SK-N-SH treated with all-trans-retinoic acid at 6 μM for 48 hours (cell line): ENCODE data around the gene KIF17.

Experiments used
- ATAC-seq: fragments of 200-7000 bp; cut with Tn5 transposase; 3 replicates; pipeline ENCODE4 v1.9.1; 2020; ENCODE audit warnings: mild to moderate bottlenecking, moderate library complexity
- ARNTL ChIP-seq: fragments of 450-650 bp; formaldehyde crosslinking; IDR thresholded peaks from 2 replicates; pipeline ENCODE4 v1.5.0; 2020; ENCODE audit warnings: low read depth, mild to moderate bottlenecking, moderate library complexity, borderline replicate concordance
- BACH2 ChIP-seq: fragments of 250-450 bp; sonication (Bioruptor Pico); IDR thresholded peaks from 2 replicates; pipeline ENCODE4 v1.9.0; 2021; ENCODE audit warnings: mild to moderate bottlenecking, borderline replicate concordance
- CSDC2 ChIP-seq: fragments of 250-450 bp; sonication (Bioruptor Pico); IDR thresholded peaks from 2 replicates; pipeline ENCODE4 v1.5.0; 2020; ENCODE audit warnings: mild to moderate bottlenecking, moderate library complexity
- GLIS3 ChIP-seq: fragments of 250-450 bp; sonication (Bioruptor Pico); IDR thresholded peaks from 2 replicates; pipeline ENCODE4 v1.5.0; 2020; ENCODE audit warnings: mild to moderate bottlenecking, moderate library complexity
- ISL1 ChIP-seq: fragments of 250-450 bp; sonication (Bioruptor Pico); IDR thresholded peaks from 2 replicates; pipeline ENCODE4 v2.1.2; 2022; ENCODE audit warnings: mild to moderate bottlenecking, moderate library complexity
- OSR1 ChIP-seq: fragments of 250-450 bp; sonication (Bioruptor Pico); IDR thresholded peaks from 2 replicates; pipeline ENCODE4 v1.8.0; 2022; ENCODE audit warnings: moderate library complexity, mild to moderate bottlenecking, inconsistent platforms
- PATZ1 ChIP-seq: fragments of 250-450 bp; sonication (Bioruptor Pico); IDR thresholded peaks from 2 replicates; pipeline ENCODE4 v1.8.0; 2020; ENCODE audit warnings: mild to moderate bottlenecking, moderate library complexity, borderline replicate concordance
- PPARA ChIP-seq: fragments of 250-450 bp; sonication (Bioruptor Pico); IDR thresholded peaks from 2 replicates; pipeline ENCODE4 v1.5.0; 2020; ENCODE audit warnings: mild to moderate bottlenecking, borderline replicate concordance
- RARB ChIP-seq: fragments of 250-450 bp; sonication (Bioruptor Pico); IDR thresholded peaks from 2 replicates; pipeline ENCODE4 v1.8.0; 2021; ENCODE audit warnings: mild to moderate bottlenecking, moderate library complexity
- TCF4 ChIP-seq: fragments of 250-450 bp; sonication (Bioruptor Pico); IDR thresholded peaks from 2 replicates; pipeline ENCODE4 v1.8.0; 2021; ENCODE audit warnings: mild to moderate bottlenecking, moderate library complexity, borderline replicate concordance
- TSHZ2 ChIP-seq: fragments of 250-450 bp; sonication (Bioruptor Pico); IDR thresholded peaks from 2 replicates; pipeline ENCODE4 v1.5.0; 2020; ENCODE audit warnings: mild to moderate bottlenecking, moderate library complexity
- ZC3H10 ChIP-seq: fragments of 250-450 bp; sonication (Bioruptor Pico); IDR thresholded peaks from 2 replicates; pipeline ENCODE4 v1.5.1; 2021; ENCODE audit warnings: mild to moderate bottlenecking, moderate library complexity
- ZFP3 ChIP-seq: fragments of 250-450 bp; sonication (Bioruptor Pico); IDR thresholded peaks from 2 replicates; pipeline ENCODE4 v1.5.0; 2020; ENCODE audit warnings: mild to moderate bottlenecking, moderate library complexity
- ZFP30 ChIP-seq: fragments of 450-650 bp; formaldehyde crosslinking; IDR thresholded peaks from 2 replicates; pipeline ENCODE4 v1.5.0; 2022; ENCODE audit warnings: mild to moderate bottlenecking, moderate library complexity
- ZNF565 ChIP-seq: fragments of 450-650 bp; formaldehyde crosslinking; conservative IDR thresholded peaks from 2 replicates; pipeline ENCODE4 v1.5.0; 2020; ENCODE audit warnings: low read depth, mild to moderate bottlenecking, moderate library complexity
- ZNF70 ChIP-seq: fragments of 450-650 bp; formaldehyde crosslinking; IDR thresholded peaks from 2 replicates; pipeline ENCODE4 v1.5.0; 2020; ENCODE audit warnings: mild to moderate bottlenecking, moderate library complexity
- ZNF8 ChIP-seq: fragments of 450-650 bp; formaldehyde crosslinking; IDR thresholded peaks from 2 replicates; pipeline ENCODE4 v1.5.0; 2020; ENCODE audit warnings: mild to moderate bottlenecking, moderate library complexity
- TF ChIP-seq, protein P1 (sequence below): fragments of 250-450 bp; sonication (Bioruptor Pico); IDR thresholded peaks from 2 replicates; pipeline ENCODE4 v1.8.0; 2021; ENCODE audit warnings: low read depth, mild to moderate bottlenecking, moderate library complexity, borderline replicate concordance
- TF ChIP-seq, protein P2 (sequence below): fragments of 250-450 bp; sonication (Bioruptor Pico); IDR thresholded peaks from 2 replicates; pipeline ENCODE4 v1.5.1; 2020; ENCODE audit warnings: low read depth, mild to moderate bottlenecking, moderate library complexity

KIF17 gene

DNA sequence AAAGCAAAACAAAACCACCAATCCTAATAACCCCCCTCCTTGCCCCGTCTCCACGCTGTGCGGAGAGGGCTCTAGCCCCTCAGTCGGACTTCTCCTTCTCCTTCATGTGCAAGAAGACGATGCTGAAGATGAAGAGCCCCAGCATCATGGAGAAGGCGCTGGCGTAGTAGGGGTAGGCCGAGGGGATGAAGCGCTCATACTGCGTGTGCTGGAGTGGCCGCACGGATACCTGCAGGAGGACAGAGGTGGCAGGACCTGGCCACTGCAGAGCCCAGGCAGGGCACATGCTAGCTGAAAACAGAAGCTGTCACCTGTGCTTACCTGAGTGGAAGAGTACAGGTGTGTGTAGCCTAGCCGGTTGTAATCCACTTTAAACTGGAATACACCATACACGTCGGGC, 65.5 kb downstream of the KIF17 start:
- no peak for ATAC-seq
- no peak for TF ChIP-seq ZFP30 (CRISPR knock-in tag)
- no peak for TF ChIP-seq ZNF8 (CRISPR knock-in tag)
- TF ChIP-seq, protein P1, sequence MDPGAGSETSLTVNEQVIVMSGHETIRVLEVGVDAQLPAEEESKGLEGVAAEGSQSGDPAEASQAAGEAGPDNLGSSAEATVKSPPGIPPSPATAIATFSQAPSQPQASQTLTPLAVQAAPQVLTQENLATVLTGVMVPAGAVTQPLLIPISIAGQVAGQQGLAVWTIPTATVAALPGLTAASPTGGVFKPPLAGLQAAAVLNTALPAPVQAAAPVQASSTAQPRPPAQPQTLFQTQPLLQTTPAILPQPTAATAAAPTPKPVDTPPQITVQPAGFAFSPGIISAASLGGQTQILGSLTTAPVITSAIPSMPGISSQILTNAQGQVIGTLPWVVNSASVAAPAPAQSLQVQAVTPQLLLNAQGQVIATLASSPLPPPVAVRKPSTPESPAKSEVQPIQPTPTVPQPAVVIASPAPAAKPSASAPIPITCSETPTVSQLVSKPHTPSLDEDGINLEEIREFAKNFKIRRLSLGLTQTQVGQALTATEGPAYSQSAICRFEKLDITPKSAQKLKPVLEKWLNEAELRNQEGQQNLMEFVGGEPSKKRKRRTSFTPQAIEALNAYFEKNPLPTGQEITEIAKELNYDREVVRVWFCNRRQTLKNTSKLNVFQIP (CRISPR knock-in tag) = no peak
- TF ChIP-seq ZNF70 = no peak
- no peak for TF ChIP-seq ARNTL
- TF ChIP-seq RARB (CRISPR knock-in tag) = no peak
- TF ChIP-seq TSHZ2 = no peak
- no peak for TF ChIP-seq OSR1 (CRISPR knock-in tag)

DNA sequence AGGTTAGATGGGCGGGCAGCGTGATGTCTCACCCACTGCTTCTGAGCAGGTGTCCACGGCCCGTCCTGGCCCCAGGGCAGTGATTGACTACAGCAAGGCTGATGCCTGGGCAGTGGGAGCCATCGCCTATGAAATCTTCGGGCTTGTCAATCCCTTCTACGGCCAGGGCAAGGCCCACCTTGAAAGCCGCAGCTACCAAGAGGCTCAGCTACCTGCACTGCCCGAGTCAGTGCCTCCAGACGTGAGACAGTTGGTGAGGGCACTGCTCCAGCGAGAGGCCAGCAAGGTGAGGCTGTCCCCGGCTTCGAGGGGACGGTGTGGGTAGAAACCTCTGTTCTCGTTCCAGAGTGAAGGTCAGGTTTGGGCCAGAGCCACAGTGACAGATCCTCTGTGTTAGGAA, 68.9 kb downstream of the KIF17 start:
- no peak for ATAC-seq
- TF ChIP-seq RARB (CRISPR knock-in tag) (no peak), ZNF70 (no peak), ISL1 (no peak), ARNTL (no peak), GLIS3 (CRISPR knock-in tag) (no peak), PPARA (CRISPR knock-in tag) (no peak), CSDC2 (CRISPR knock-in tag) (no peak), TCF4 (CRISPR knock-in tag) (no peak)

- TF ChIP-seq ZNF70 (no peak), TCF4 (CRISPR knock-in tag) (no peak), ZNF565 (CRISPR knock-in tag) (no peak), ISL1 (no peak), ZC3H10 (no peak), ZFP3 (CRISPR knock-in tag) (no peak), BACH2 (CRISPR knock-in tag) (no peak), ZNF8 (CRISPR knock-in tag) (no peak), CSDC2 (CRISPR knock-in tag) (no peak)
- TF ChIP-seq, protein P2, sequence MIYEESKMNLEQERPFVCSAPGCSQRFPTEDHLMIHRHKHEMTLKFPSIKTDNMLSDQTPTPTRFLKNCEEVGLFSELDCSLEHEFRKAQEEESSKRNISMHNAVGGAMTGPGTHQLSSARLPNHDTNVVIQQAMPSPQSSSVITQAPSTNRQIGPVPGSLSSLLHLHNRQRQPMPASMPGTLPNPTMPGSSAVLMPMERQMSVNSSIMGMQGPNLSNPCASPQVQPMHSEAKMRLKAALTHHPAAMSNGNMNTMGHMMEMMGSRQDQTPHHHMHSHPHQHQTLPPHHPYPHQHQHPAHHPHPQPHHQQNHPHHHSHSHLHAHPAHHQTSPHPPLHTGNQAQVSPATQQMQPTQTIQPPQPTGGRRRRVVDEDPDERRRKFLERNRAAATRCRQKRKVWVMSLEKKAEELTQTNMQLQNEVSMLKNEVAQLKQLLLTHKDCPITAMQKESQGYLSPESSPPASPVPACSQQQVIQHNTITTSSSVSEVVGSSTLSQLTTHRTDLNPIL (CRISPR knock-in tag) = no peak
- ATAC-seq = no peak; the same call in 2 of the 3 replicates
Measured at GRCh38 chr1:20648438-20648837, 69.4 kb downstream of the KIF17 start.

DNA sequence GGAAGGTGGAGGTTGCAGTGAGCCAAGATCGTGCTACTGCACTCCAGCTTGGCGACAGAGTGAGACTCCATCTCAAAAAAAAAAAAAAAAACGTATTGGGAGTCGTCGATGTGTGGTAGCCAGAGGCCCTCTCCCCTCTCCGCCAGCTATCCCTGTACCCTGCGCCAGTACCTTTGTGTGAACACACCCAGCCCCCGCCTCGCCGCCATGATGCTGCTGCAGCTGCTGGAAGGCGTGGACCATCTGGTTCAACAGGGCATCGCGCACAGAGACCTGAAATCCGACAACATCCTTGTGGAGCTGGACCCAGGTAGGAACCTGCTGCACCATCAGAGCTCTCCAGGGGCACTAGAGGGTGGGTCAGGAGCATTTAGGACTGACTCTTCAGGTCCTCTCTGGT, 72.4 kb downstream of the KIF17 start:
- ATAC-seq = no peak
- TF ChIP-seq ZC3H10 = no peak
- TF ChIP-seq RARB (CRISPR knock-in tag) = no peak
- TF ChIP-seq TSHZ2 = no peak
- no peak for TF ChIP-seq ZNF565 (CRISPR knock-in tag)
- TF ChIP-seq ZFP3 (CRISPR knock-in tag) = no peak
- TF ChIP-seq, protein P2 (CRISPR knock-in tag) = no peak
- no peak for TF ChIP-seq PATZ1 (CRISPR knock-in tag)
- no peak for TF ChIP-seq ARNTL
- TF ChIP-seq ZFP30 (CRISPR knock-in tag) = no peak
